HG03135 (cell line): ENCODE data around the gene FBXL14.
"Not testable (repeated sequence)": the region's sequence is repeated elsewhere in the genome, so short reads cannot be mapped to it uniquely, and the experiment has no call there.

Source experiments
- ATAC-seq: cut with Tn5 transposase; IDR thresholded peaks from one replicate; pipeline ENCODE4 v1.9.1; 2021; ENCODE audit warnings: mild to moderate bottlenecking, moderate library complexity; ENCODE audit not compliant: unreplicated experiment

Gene FBXL14

GRCh38 chr12:1619587-1619986 is 25.2 kb upstream of the FBXL14 start:
- no peak for ATAC-seq

DNA sequence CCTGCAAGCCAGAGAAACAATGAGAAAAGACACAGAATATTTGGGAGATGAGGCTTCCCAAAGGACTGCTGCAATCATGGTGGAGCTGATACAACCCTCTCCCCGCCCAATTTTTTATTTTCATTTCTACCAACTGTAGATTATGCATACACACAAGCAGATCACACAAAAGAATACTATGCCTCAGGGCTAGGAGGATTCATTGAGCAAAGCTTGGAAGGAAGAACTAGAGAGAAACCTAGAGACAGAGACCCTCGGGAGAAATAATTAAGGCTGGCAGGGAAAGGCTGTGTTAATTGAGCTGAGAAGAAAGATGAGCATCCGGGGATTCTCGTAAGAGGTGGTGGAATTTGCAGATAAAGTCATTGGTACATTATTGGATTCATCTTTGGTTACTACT is 24.8 kb upstream of the FBXL14 start:
- ATAC-seq = no peak

DNA sequence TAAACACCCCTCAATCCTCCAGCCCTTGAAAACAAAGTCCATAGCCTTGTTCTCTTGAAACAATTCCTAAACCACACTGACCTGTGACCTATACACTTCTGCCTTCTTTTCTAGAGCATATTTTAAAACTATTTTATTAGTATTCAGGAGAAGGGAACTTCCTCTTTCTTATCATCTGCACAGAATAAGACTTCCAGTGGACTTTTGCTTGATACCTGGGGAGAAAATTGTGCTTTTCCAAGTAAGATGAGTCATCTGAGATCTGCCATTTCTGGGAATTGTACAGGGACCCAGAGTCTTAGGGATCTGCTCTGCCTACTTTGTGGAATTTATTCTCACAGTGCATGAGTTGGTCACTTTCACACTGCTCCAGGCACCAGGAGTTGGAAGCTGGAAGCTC is 24.1 kb upstream of the FBXL14 start:
- ATAC-seq = no peak

DNA sequence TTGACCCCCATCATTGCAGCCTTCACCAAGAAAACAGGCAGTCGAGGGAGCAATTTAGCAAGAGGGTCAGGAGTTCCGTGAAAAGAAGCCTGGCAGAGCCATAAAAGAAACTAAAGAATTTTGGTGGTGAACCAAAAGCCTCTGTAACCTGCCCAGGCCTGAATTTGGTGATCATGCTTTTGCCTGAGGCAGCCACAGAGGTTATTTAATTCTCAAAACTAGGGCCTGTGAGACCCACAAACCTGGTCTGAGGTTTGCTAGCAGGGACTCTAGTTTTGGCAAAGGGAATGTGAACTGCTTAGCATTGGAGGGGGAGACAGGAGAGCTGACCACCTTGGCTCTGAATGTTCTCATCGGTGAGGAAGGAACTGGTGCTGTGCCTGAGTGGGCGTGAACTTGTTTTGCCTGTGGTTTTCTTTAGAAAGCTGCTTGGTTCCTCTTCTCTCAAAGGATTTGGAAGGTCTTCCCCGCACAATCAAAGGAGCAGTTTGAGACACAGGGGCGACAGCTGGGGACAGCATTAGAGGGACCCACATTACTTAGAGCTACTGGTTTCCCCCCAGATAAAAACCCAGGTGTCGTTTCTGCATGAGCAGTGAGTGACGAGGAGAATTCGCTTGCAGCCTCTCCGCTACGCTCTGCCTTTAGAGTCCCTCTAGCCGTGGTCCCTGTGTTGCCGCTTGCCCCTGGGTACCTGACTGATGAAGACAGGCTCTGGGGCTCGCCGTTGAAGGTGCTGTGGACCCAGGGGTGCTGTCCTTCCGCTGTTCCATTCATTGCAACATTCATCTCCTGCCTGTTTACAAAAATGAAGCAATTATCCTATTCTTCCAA is 22.1 kb upstream of the FBXL14 start:
- ATAC-seq = no peak

DNA sequence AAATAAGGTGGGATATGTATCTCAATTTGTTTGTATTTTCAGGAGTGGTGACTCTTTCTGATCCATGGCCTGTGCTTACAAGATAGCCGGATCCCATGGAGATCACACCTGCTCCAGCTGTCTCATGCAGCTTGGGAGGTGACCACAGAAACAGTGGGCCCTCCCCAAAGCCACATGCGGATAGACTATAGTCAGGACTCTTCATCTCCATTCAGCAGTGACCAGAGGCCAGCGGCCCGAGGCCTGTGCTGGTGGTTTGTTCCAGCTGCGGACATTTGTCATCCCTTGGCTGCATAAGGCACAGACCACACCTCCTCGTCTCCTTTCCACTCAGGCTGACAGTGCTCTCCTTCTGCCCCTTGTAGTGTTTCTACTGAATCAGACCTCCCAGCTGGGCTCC is 20.0 kb upstream of the FBXL14 start:
- ATAC-seq = no peak

GRCh38 chr12:1613860-1614259 is 19.5 kb upstream of the FBXL14 start:
- no peak for ATAC-seq

DNA sequence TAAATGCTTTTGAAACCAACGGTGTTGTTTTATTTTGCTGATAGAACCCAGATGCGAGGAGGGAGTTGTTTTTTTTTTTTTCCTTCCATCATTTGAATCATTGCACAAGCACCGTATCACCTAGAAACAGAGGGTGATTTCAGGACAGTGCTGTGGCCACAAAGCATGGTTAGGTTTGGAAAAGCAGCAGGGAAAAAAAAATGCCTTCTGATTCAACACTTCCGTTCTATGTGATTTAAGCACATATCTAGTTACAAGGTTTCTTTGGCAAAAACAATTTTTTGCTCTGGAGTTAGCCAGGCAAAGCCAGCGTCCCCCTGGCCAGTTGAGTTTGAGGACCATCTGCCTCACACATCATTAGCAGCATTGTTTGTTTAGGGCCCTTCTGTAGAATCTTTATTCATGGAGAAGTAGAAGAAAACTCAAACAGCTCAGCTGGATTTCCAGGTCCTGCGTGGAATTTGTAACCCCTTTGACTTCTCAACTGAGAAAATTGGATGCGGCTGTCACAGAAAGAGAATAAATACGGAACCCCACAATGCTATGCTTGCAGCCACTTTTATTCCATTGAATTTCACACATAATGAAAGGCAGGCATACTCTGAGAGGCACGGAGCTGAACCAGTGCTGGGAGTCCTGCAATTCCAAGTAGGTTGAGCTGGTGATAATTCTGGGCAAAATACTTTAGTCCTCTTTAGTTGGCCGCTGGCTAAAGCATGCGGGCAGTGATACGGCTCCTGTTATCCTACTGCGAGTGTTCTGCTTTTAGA is 17.6 kb upstream of the FBXL14 start:
- ATAC-seq = no peak

DNA sequence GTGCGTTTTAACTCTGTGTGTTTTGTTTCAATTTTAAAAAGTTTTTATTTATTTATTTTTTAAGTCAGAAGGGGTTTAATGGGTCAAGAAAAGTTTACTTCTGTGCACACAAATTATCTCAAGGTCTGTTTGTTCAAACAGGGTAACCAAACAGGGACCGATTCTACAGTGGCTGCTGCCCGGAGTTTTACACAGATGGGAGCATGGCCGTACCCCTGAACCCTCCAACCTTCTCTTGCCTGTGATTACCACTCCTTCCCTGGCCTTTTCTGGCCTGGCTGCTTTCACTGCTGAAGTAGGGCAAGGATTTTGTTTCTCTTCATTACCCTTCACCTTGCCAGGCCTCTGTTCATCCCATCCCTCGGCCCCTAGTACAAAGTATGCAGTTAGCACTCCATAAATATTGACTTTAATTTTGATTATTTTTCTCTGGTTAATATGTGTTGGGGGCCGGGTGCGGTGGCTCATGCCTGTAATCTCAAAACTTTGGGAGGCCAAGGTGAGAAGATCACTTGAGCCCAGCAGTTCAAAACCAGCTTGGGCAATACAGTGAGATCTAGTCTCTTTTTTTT is 15.8 kb upstream of the FBXL14 start:
- no peak for ATAC-seq

GRCh38 chr12:1608713-1609119 is 14.3 kb upstream of the FBXL14 start:
- ATAC-seq = no peak

DNA sequence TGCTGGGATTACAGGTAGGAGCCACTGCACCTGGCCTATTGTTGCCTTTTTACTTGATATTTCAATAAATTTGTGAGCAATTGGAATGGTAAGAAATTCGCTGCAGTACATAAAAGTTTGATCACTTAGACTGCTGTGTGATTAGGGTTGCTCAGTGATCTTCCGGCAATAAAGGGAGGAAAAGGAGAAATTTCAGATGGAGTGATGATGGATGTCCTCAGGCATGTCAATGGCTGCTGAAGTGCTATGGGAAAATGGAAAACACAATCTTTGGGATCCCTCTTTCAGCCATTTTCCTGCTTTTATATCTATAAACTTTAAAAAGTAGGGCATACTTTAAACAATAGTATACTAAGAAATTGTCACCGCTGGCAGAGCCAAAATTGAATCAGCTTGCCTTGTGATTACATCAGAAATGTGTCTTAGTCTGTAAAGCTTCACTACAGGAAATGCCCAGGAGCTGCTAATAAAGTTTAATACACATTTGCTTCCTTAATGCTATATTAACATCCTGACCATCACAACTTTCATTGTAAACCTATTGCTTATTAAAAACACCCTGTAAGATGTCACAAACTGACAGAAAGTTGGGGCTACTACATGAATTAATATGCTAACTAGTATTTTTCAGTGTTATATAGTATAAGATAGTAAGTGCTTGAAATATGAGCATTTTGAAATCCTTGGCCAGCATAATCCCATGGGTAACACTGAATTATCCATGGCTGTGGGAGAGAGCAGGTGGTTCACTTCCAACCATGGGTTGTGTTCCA is 13.7 kb upstream of the FBXL14 start:
- ATAC-seq = no peak

DNA sequence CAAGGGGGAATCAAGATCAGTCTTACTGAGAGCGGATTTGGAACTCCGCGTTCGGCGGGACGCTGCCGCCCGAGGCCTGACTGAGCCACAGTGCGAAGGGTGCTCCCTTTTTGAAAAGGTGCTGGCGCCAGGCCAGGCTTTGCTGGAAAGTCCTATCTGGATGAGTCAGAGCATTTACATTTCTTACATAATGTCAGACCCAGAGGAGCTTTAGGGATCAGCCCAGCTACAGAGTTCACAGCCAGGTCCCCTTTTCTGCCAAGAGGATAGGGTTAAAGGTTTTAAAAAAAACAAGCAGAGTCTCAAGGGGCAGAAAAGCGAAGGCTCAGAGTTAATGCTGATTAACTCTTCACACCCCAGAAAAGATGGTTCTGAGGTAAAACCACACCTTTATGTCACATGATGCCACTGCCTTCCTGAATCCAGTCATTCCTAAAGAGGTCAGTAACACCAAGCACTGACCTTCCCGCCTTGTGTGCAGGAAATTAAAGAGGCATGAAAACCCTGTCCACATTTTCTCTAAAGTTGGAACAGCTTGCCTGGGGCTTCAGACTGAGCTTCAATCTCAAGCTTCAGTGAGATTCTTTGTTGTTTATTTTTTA is 11.7 kb upstream of the FBXL14 start:
- ATAC-seq = peak; percentile 62

GRCh38 chr12:1605129-1606020 is 11.0 kb upstream of the FBXL14 start:
- peak; percentile 33 for ATAC-seq

- ATAC-seq = no peak
These were observed 10.1 kb upstream of the FBXL14 start for GRCh38 chr12:1604464-1604863.

GRCh38 chr12:1603269-1603993 is 9.1 kb upstream of the FBXL14 start:
- no peak for ATAC-seq

GRCh38 chr12:1602706-1603105 is 8.3 kb upstream of the FBXL14 start:
- ATAC-seq = not testable (repeated sequence)

- ATAC-seq = no peak
These were observed 4.4 kb upstream of the FBXL14 start for GRCh38 chr12:1598757-1599156.

DNA sequence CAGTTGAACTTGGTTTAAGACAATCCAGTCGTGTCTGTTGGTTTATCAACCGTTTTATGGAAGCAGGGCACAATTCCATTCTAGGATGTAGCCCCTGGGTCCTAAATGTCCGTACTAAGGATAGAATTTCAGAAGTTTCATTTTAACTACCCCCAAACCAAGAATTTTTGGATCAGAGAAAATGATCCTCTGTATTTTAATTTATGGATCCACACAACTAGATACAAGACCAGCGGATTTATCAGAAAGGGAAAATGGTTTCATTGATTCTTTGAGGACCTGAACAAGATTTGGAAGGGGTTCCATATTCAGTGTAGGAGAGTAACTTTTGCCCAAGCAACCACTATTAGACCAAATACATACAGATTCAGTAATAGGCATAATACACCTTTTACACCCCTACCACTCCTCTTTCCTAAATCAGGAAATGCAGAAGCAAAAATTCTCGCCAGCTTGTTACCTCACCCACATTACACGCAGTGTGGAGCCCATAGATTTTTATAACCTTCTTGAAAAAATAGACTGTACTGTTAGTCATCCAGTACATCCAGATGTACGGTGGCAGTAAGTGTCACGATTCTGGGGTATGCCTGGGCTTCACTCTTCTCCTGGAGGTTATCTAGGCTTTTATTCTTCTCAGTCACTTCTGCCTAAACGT is 1.4 kb upstream of the FBXL14 start:
- ATAC-seq = no peak

- no peak for ATAC-seq
These were observed 713 bp upstream of the FBXL14 start for GRCh38 chr12:1595026-1595561.

- ATAC-seq = peak; percentile 49
These were observed 448 bp downstream of the FBXL14 start for GRCh38 chr12:1594006-1594260.
